Activated naive CD8-positive, alpha-beta T cell treated with anti-CD3 and anti-CD28 coated beads, Interleukin-2, amount 50 U/mL, for 24 hours (primary cell): ENCODE data around the gene EEIG2.
A peak's percentile ranks its signal among the peaks of the same experiment; 100 is the strongest.

Experiments used
- ATAC-seq: fragments of 150-1000 bp; cut with Tn5 transposase; one replicate; pipeline ENCODE4 v1.10.0; 2021
- DNase-seq: peaks from one replicate; pipeline ENCODE4 v3.0.0; 2021
- H3K27ac Mint-ChIP-seq: one replicate; pipeline ENCODE4 v1.8.0; 2021; ENCODE audit warnings: mild to moderate bottlenecking, mixed read lengths
- H3K27me3 Mint-ChIP-seq: one replicate; pipeline ENCODE4 v1.8.0; 2021; ENCODE audit warnings: mixed read lengths
- H3K36me3 Mint-ChIP-seq: one replicate; pipeline ENCODE4 v1.8.0; 2021; ENCODE audit warnings: low read depth, mixed read lengths
- H3K4me1 Mint-ChIP-seq: one replicate; pipeline ENCODE4 v1.8.0; 2021; ENCODE audit warnings: mixed read lengths
- H3K4me3 Mint-ChIP-seq: one replicate; pipeline ENCODE4 v1.8.0; 2021; ENCODE audit warnings: mild to moderate bottlenecking, moderate library complexity, mixed read lengths
- H3K9me3 Mint-ChIP-seq: one replicate; pipeline ENCODE4 v1.8.0; 2021; ENCODE audit warnings: mixed read lengths

EEIG2 gene

GRCh38 chr1:108560189-108560873, 431 bp downstream of the EEIG2 start:
- Mint-ChIP-seq H3K4me1 (peaks cover 44% of the 10 kb centered on the region), H3K4me3 (peak overlapping the region; percentile 88), H3K9me3 (no peaks in the 10 kb centered on the region), H3K27me3 (no peaks in the 10 kb centered on the region), H3K36me3 (no peaks in the 10 kb centered on the region), H3K27ac (peak overlapping the region; percentile 72)
- peak; percentile 25 for DNase-seq
- peak; percentile 30 for ATAC-seq

GRCh38 chr1:108560874-108561459, 1.1 kb downstream of the EEIG2 start:
- Mint-ChIP-seq H3K36me3 (no peaks in the 10 kb centered on the region), H3K9me3 (no peaks in the 10 kb centered on the region), H3K27me3 (no peaks in the 10 kb centered on the region), H3K4me1 (peaks cover 44% of the 10 kb centered on the region), H3K27ac (peak overlapping the region; percentile 72), H3K4me3 (peak overlapping the region; percentile 88)
- peak; percentile 54 for DNase-seq
- ATAC-seq, result peak; percentile 51

DNA sequence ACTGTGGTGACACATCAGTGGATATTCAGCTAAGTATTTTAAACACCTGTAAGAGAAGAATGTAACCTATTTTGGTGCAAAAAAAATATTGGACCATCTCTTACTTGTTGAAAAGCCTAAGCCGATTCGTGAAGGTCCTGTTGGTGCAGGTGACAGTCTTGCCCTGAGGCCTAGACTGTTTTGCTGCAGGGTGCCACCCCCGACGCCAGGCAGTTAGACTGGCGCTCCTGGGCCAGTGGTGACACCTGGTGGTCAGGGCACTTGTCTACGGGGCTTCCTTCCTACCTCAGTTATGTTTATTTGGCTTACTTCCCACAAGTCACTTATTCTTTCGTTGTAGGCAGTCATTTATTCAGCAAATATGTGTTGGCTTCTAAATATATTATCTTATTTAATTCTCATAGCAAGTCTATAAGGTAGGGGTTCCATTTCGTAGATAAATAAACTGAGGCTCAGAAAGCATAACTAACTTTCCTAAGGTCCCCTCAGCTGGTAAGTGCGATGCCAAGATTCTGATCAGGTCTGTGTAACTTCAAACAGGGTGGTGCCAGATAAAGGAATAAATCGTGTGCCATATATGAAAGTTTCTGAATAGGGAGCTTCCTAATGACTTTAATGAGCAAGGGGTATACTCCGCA, 1.9 kb downstream of the EEIG2 start:
- peak; percentile 79 for ATAC-seq
- H3K27ac Mint-ChIP-seq, result no peak overlapping the region
- DNase-seq, result peak; percentile 85
- peak overlapping the region; percentile 88 for H3K4me3 Mint-ChIP-seq
- H3K36me3 Mint-ChIP-seq, result no peaks in the 10 kb centered on the region
- H3K4me1 Mint-ChIP-seq, result peaks cover 47% of the 10 kb centered on the region
- no peaks in the 10 kb centered on the region for H3K27me3 Mint-ChIP-seq
- H3K9me3 Mint-ChIP-seq, result no peaks in the 10 kb centered on the region

- Mint-ChIP-seq H3K36me3 (no peaks in the 10 kb centered on the region), H3K27ac (no peak overlapping the region), H3K9me3 (no peaks in the 10 kb centered on the region), H3K4me1 (peaks cover 47% of the 10 kb centered on the region), H3K27me3 (no peaks in the 10 kb centered on the region), H3K4me3 (no peak overlapping the region)
- no peak for DNase-seq
- no peak for ATAC-seq
These were observed 3.9 kb downstream of the EEIG2 start for GRCh38 chr1:108563808-108564207.

DNA sequence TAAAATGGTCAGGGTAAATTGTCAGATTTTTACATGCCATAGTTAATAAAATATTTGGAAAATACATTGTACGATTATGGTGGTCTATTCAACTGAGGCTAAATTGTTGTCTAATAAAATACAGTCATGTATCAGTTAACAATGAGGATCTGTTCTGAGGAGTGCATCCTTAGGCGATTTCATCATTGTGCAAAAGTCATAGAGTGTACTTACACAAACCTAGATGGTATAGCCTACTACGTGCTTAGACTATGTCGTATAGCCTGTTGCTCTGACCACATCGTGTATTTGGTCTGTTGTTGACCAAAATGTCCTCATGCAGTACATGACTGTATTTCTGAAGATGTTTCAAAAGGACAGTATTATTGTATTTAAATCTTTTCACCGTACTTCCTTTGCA, 5.2 kb downstream of the EEIG2 start:
- no peak overlapping the region for H3K27ac Mint-ChIP-seq
- no peaks in the 10 kb centered on the region for H3K9me3 Mint-ChIP-seq
- H3K27me3 Mint-ChIP-seq, result no peaks in the 10 kb centered on the region
- no peak for ATAC-seq
- no peak for DNase-seq
- H3K4me3 Mint-ChIP-seq, result no peak overlapping the region
- no peaks in the 10 kb centered on the region for H3K36me3 Mint-ChIP-seq
- peaks cover 40% of the 10 kb centered on the region for H3K4me1 Mint-ChIP-seq

- peaks cover 39% of the 10 kb centered on the region for H3K4me1 Mint-ChIP-seq
- DNase-seq, result no peak
- H3K27ac Mint-ChIP-seq, result no peak overlapping the region
- H3K4me3 Mint-ChIP-seq, result no peak overlapping the region
- H3K27me3 Mint-ChIP-seq, result no peaks in the 10 kb centered on the region
- ATAC-seq, result no peak
- H3K36me3 Mint-ChIP-seq, result no peaks in the 10 kb centered on the region
- no peaks in the 10 kb centered on the region for H3K9me3 Mint-ChIP-seq
These were observed 5.6 kb downstream of the EEIG2 start for GRCh38 chr1:108565512-108565911.

DNA sequence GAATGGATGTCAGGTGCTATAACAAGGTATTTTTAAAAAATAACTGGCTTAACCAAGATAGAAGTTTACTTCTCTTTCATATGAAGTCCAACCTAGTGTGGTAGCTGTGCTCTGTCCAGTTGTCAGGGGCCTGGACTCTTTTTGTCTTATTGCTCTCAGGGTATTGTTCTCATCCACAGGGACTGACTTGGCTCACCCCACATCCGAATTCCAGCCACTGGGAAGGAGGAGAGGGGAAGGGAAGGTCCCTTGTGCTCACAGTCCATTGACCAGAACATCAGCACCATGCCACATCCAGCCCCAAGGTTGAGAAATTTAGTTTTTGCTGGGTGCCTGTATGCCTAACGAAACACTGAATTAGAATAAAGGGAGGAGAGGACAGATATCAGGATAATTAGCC, 8.7 kb downstream of the EEIG2 start:
- H3K36me3 Mint-ChIP-seq, result no peaks in the 10 kb centered on the region
- no peak overlapping the region for H3K4me3 Mint-ChIP-seq
- H3K27ac Mint-ChIP-seq, result no peak overlapping the region
- no peak for DNase-seq
- H3K9me3 Mint-ChIP-seq, result no peaks in the 10 kb centered on the region
- ATAC-seq, result no peak
- H3K27me3 Mint-ChIP-seq, result no peaks in the 10 kb centered on the region
- H3K4me1 Mint-ChIP-seq, result peaks cover 13% of the 10 kb centered on the region

GRCh38 chr1:108569097-108569728, 9.3 kb downstream of the EEIG2 start:
- no peak overlapping the region for H3K27ac Mint-ChIP-seq
- DNase-seq (no peak), ATAC-seq (no peak)
- H3K27me3 Mint-ChIP-seq, result no peaks in the 10 kb centered on the region
- H3K4me1 Mint-ChIP-seq, result peaks cover 9% of the 10 kb centered on the region
- no peak overlapping the region for H3K4me3 Mint-ChIP-seq
- H3K9me3 Mint-ChIP-seq, result no peaks in the 10 kb centered on the region
- H3K36me3 Mint-ChIP-seq, result peaks cover 3% of the 10 kb centered on the region

DNA sequence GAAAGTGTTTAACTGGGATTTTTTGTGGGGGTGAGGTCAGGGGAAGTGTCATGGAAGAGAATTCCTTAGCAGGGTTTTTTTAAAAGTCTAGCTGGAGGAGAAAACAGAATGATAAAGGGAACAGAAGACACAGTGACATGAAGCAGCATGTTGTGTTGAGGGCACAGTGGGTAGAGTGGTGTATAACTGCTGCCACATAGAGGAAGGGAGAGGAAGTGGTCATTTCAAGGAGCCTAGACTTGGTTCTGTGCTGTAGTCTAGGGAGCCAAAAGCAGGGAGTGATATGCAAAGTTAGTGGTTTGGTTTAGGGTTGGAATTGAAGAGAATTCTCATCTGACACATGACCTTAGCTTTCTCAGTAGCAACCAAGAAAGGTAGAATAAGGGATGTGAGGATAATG, 10.2 kb downstream of the EEIG2 start:
- DNase-seq (no peak), ATAC-seq (peak; percentile 99)

GRCh38 chr1:108570998-108571401, 11.1 kb downstream of the EEIG2 start:
- H3K9me3 Mint-ChIP-seq, result no peaks in the 10 kb centered on the region
- no peak for DNase-seq
- H3K4me3 Mint-ChIP-seq, result no peak overlapping the region
- H3K27ac Mint-ChIP-seq, result no peak overlapping the region
- H3K36me3 Mint-ChIP-seq, result peaks cover 6% of the 10 kb centered on the region
- ATAC-seq, result no peak
- H3K27me3 Mint-ChIP-seq, result no peaks in the 10 kb centered on the region
- H3K4me1 Mint-ChIP-seq, result peaks cover 17% of the 10 kb centered on the region

More for the DNA sequence above, 10.2 kb downstream of the EEIG2 start:
- Mint-ChIP-seq H3K4me1 (peaks cover 11% of the 10 kb centered on the region), H3K27me3 (no peaks in the 10 kb centered on the region), H3K27ac (no peak overlapping the region), H3K36me3 (peaks cover 3% of the 10 kb centered on the region), H3K9me3 (no peaks in the 10 kb centered on the region), H3K4me3 (no peak overlapping the region)

GRCh38 chr1:108572182-108572581, 12.3 kb downstream of the EEIG2 start:
- H3K4me1 Mint-ChIP-seq, result peaks cover 14% of the 10 kb centered on the region
- no peak overlapping the region for H3K4me3 Mint-ChIP-seq
- DNase-seq, result no peak
- no peaks in the 10 kb centered on the region for H3K27me3 Mint-ChIP-seq
- H3K27ac Mint-ChIP-seq, result no peak overlapping the region
- no peaks in the 10 kb centered on the region for H3K9me3 Mint-ChIP-seq
- H3K36me3 Mint-ChIP-seq, result peaks cover 6% of the 10 kb centered on the region
- peak; percentile 48 for ATAC-seq

DNA sequence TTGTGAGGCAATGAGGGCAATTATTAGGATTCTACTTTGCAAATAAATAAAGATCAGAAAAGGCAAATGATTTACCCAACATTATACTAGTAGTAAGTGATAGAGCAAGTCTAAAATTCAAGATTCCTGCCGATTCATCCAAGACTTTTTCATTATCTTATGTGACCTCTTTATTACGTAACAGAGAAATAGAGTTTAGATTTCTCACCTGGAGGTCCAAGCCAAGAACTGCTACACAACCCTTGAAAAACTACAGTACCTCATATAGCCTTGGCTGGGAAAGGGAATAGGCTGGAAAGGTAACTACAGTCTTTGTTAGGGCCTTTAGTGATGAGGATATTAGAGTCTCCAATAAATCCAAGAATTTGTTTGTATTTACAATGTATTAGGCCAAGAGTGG, 13.3 kb downstream of the EEIG2 start:
- H3K4me1 Mint-ChIP-seq, result peaks cover 14% of the 10 kb centered on the region

DNA sequence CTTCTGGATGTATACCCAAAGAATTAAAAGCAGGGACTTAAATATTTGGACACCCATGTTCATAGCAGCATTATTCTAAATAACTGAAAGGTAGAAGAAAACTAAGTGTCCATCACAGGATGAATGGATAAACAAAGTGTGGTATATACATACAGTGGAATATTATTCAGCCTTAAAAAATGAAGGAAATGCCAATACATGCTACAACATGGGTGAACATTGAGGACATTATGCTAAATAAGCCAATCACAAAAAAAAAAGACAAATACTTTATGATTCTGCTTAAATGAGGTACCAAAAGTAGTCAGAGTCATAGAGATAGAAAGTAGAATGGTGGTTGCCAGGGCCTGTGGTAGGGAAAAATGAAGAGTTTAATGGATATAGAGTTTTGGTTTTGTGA, 14.1 kb downstream of the EEIG2 start:
- no peak overlapping the region for H3K27ac Mint-ChIP-seq

More for the DNA sequence above, 13.3 kb downstream of the EEIG2 start:
- no peak for ATAC-seq
- H3K4me3 Mint-ChIP-seq, result no peak overlapping the region
- no peaks in the 10 kb centered on the region for H3K9me3 Mint-ChIP-seq
- H3K27ac Mint-ChIP-seq, result no peak overlapping the region
- no peak for DNase-seq
- peaks cover 6% of the 10 kb centered on the region for H3K36me3 Mint-ChIP-seq
- H3K27me3 Mint-ChIP-seq, result no peaks in the 10 kb centered on the region

DNA sequence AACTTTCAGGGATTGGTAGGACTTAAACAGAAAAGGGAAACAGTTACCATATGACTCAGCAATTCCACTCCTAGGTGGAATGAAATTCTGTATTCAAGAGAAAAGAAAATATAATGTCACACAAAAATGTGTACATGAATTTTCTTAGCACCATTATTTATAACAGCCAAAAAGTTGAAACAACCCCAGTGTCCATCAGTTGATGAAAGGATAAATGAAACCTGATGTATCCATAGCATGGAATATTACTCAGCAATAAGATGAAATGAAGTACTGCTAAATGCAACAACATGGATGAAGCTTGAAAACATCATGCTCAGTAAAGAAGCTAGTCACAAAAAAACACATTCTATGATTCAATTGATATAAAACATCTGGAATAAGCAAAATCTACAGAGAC, 15.5 kb downstream of the EEIG2 start:
- ATAC-seq, result no peak
- H3K27me3 Mint-ChIP-seq, result no peaks in the 10 kb centered on the region
- H3K4me3 Mint-ChIP-seq, result no peak overlapping the region
- DNase-seq, result no peak
- H3K36me3 Mint-ChIP-seq, result peaks cover 8% of the 10 kb centered on the region
- H3K27ac Mint-ChIP-seq, result no peak overlapping the region
- peaks cover 6% of the 10 kb centered on the region for H3K9me3 Mint-ChIP-seq
- peaks cover 12% of the 10 kb centered on the region for H3K4me1 Mint-ChIP-seq

More for the DNA sequence above, 14.1 kb downstream of the EEIG2 start:
- Mint-ChIP-seq H3K36me3 (peaks cover 8% of the 10 kb centered on the region), H3K4me1 (peaks cover 12% of the 10 kb centered on the region), H3K9me3 (no peaks in the 10 kb centered on the region), H3K27me3 (no peaks in the 10 kb centered on the region), H3K4me3 (no peak overlapping the region)
- no peak for DNase-seq
- ATAC-seq, result no peak
